Prostate gland (tissue), 2 donors: ENCODE measurements around the gene ARFGAP2.

Source experiments
- POLR2A ChIP-seq: fragments of 450-650 bp; IDR thresholded peaks from one replicate; pipeline ENCODE4 v1.6.1; 2016; ENCODE audit warnings: antibody characterized with exemption, mild to moderate bottlenecking
- POLR2AphosphoS5 ChIP-seq: sonication (generic); formaldehyde crosslinking; IDR thresholded peaks from one replicate; pipeline ENCODE4 v1.6.1; 2017; ENCODE audit warnings: antibody characterized with exemption
- TF ChIP-seq, protein P1 (sequence below), 4 experiments: fragments of 200-600 bp in 2 of 4; fragments of 450-650 bp in 2 of 4; sonication (generic) in 2 of 4; IDR thresholded peaks; 1 replicate in 3 of 4; 2 replicates in 1 of 4; pipeline ENCODE4 v1.5.1; 2016 to 2019; ENCODE audit warnings: antibody characterized with exemption in 4 of 4, mild to moderate bottlenecking in 2 of 4, moderate library complexity in 2 of 4

- no peak for TF ChIP-seq POLR2A
- TF ChIP-seq, protein P1, sequence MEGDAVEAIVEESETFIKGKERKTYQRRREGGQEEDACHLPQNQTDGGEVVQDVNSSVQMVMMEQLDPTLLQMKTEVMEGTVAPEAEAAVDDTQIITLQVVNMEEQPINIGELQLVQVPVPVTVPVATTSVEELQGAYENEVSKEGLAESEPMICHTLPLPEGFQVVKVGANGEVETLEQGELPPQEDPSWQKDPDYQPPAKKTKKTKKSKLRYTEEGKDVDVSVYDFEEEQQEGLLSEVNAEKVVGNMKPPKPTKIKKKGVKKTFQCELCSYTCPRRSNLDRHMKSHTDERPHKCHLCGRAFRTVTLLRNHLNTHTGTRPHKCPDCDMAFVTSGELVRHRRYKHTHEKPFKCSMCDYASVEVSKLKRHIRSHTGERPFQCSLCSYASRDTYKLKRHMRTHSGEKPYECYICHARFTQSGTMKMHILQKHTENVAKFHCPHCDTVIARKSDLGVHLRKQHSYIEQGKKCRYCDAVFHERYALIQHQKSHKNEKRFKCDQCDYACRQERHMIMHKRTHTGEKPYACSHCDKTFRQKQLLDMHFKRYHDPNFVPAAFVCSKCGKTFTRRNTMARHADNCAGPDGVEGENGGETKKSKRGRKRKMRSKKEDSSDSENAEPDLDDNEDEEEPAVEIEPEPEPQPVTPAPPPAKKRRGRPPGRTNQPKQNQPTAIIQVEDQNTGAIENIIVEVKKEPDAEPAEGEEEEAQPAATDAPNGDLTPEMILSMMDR (IDR thresholded peaks at IDR 0.05), result peak in 2 of 4 experiments; percentile 1 to 23
- no peak for TF ChIP-seq POLR2AphosphoS5
Observed at GRCh38 chr11:47186700-47187695, 10.3 kb upstream of the ARFGAP2 start.
